Natural killer cell (primary cell): ENCODE results near the gene TNS3. TPM values are rescaled to one million over a fixed set of nuclear protein-coding genes. Genes with fewer than 3 reads are reported as not detected.

Source experiments
- ATAC-seq, 3 donors: fragments of 150-1000 bp in 2 of 3; fragments of 200-7000 bp in 1 of 3; cut with Tn5 transposase; 1 replicate in 1 of 3; 2 replicates in 2 of 3; pipeline ENCODE4 v1.10.0; 2021; ENCODE audit warnings: mild to moderate bottlenecking in 2 of 3, moderate library complexity in 2 of 3
- DNase-seq, 2 donors: peaks; one replicate each; pipeline versions ENCODE4 v3.0.0 to v3.0.0-alpha.2; 2013 to 2021; ENCODE audit warnings: mixed read lengths in 1 of 2
- H3K27ac ChIP-seq: one replicate; pipeline ENCODE4 v1.5.1; 2013; ENCODE audit warnings: mild to moderate bottlenecking, low read length
- H3K27me3 ChIP-seq: one replicate; pipeline ENCODE4 v1.6.1; 2013; ENCODE audit warnings: low read length; ENCODE audit not compliant: control insufficient read depth, insufficient read depth
- H3K36me3 ChIP-seq: one replicate; pipeline ENCODE4 v1.6.1; 2013; ENCODE audit warnings: low read length; ENCODE audit not compliant: control insufficient read depth, insufficient read depth
- H3K4me1 ChIP-seq: one replicate; pipeline ENCODE4 v1.6.1; 2013; ENCODE audit warnings: low read length; ENCODE audit not compliant: control insufficient read depth, insufficient read depth
- H3K4me3 ChIP-seq: one replicate; pipeline ENCODE4 v1.5.1; 2013; ENCODE audit warnings: low read length
- H3K9me3 ChIP-seq: one replicate; pipeline ENCODE4 v1.6.1; 2013; ENCODE audit warnings: low read length; ENCODE audit not compliant: control insufficient read depth, insufficient read depth
- H3K27ac Mint-ChIP-seq, 2 donors: one replicate each; pipeline ENCODE4 v1.8.0; 2022; ENCODE audit warnings: mild to moderate bottlenecking in 2 of 2, mixed read lengths in 2 of 2, moderate library complexity in 1 of 2
- H3K27me3 Mint-ChIP-seq, 2 donors: one replicate each; pipeline ENCODE4 v1.8.0; 2022; ENCODE audit warnings: low read depth in 2 of 2, mixed read lengths in 2 of 2
- H3K36me3 Mint-ChIP-seq: one replicate; pipeline ENCODE4 v1.8.0; 2022; ENCODE audit warnings: mixed read lengths
- H3K4me1 Mint-ChIP-seq, 2 donors: one replicate each; pipeline ENCODE4 v1.8.0; 2022; ENCODE audit warnings: mixed read lengths in 2 of 2
- H3K4me3 Mint-ChIP-seq: one replicate; pipeline ENCODE4 v1.8.0; 2022; ENCODE audit warnings: mild to moderate bottlenecking, moderate library complexity, mixed read lengths
- H3K9me3 Mint-ChIP-seq, 2 donors: one replicate each; pipeline ENCODE4 v1.8.0; 2022; ENCODE audit warnings: mixed read lengths in 2 of 2
- CTCF ChIP-seq: fragments of 200-600 bp; IDR thresholded peaks from one replicate; pipeline ENCODE4 v1.8.0; 2022; ENCODE audit warnings: antibody characterized with exemption
- WGBS: methylation state at CpG from one replicate; pipeline ENCODE4 v1.1.7; 2013; ENCODE audit warnings: missing lambda C conversion rate; ENCODE audit not compliant: insufficient coverage; 5-methylcytosine and 5-hydroxymethylcytosine counted together
- intact Hi-C: fragments of 100-400 bp; cut with micrococcal nuclease; formaldehyde crosslinking; loops from one replicate; pipeline ENCODE4 v1.14.2; 2022
- total RNA-seq, 4 donors: library from RNA; stranded (reverse); fragments of 120-200 nt in 1 of 4; gene quantifications; one replicate each; pipeline versions ENCODE4 v1.2.3 to v1.2.4, GENCODE V29; 2013 to 2022

The TNS3 gene
- total RNA-seq, 3 donors from 2014 or later (not counting 1 experiment from before 2014, with no cell fraction given), result 1.6 to 3.5 (median 2.9) TPM

- H3K4me3 ChIP-seq, result no peak overlapping the region
- no peak for TF ChIP-seq CTCF
Observed at GRCh38 chr7:47475880-47476227, 106.1 kb downstream of the TNS3 start.

GRCh38 chr7:47474937-47475879 is 106.7 kb downstream of the TNS3 start:
- no peaks in the 10 kb centered on the region for H3K36me3 ChIP-seq
- no peak overlapping the region for H3K4me3 Mint-ChIP-seq
- no peaks in the 10 kb centered on the region for H3K36me3 Mint-ChIP-seq
- no peak for TF ChIP-seq CTCF
- DNase-seq, result peak; percentile 18 to 26
- no peaks in the 10 kb centered on the region for H3K27me3 ChIP-seq
- no peaks in the 10 kb centered on the region for H3K9me3 Mint-ChIP-seq
- H3K4me1 ChIP-seq, result peaks cover 15% of the 10 kb centered on the region
- no peak overlapping the region for H3K27ac ChIP-seq
- intact Hi-C loops, result no loop called here
- H3K4me1 Mint-ChIP-seq, result no peaks in the 10 kb centered on the region
- no peak overlapping the region for H3K4me3 ChIP-seq
- no peak overlapping the region for H3K27ac Mint-ChIP-seq
- 55% methylated on average over 24 of the region's 24 CpGs for WGBS
- ATAC-seq, result peak; percentile 47 to 83 (median 80)
- no peaks in the 10 kb centered on the region for H3K27me3 Mint-ChIP-seq
- H3K9me3 ChIP-seq, result no peaks in the 10 kb centered on the region

More at GRCh38 chr7:47475880-47476227, 106.1 kb downstream of the TNS3 start:
- 91% methylated on average over 7 of the region's 7 CpGs for WGBS
- intact Hi-C loops, result no loop called here
- DNase-seq (no peak), ATAC-seq (no peak)
- Histone ChIP-seq H3K36me3 (no peaks in the 10 kb centered on the region), H3K4me1 (peaks cover 15% of the 10 kb centered on the region), H3K27ac (no peak overlapping the region), H3K27me3 (no peaks in the 10 kb centered on the region), H3K9me3 (no peaks in the 10 kb centered on the region)
- Mint-ChIP-seq H3K4me3 (no peak overlapping the region), H3K36me3 (no peaks in the 10 kb centered on the region), H3K27ac (no peak overlapping the region), H3K27me3 (no peaks in the 10 kb centered on the region), H3K4me1 (no peaks in the 10 kb centered on the region), H3K9me3 (no peaks in the 10 kb centered on the region)

GRCh38 chr7:47474211-47474936 is 107.5 kb downstream of the TNS3 start:
- WGBS, result 97% methylated on average over 2 of the region's 2 CpGs
- Mint-ChIP-seq H3K36me3 (no peaks in the 10 kb centered on the region), H3K27me3 (no peaks in the 10 kb centered on the region), H3K27ac (no peak overlapping the region), H3K4me3 (no peak overlapping the region), H3K9me3 (no peaks in the 10 kb centered on the region), H3K4me1 (no peaks in the 10 kb centered on the region)
- no peaks in the 10 kb centered on the region for H3K27me3 ChIP-seq
- no peaks in the 10 kb centered on the region for H3K36me3 ChIP-seq
- no peaks in the 10 kb centered on the region for H3K9me3 ChIP-seq
- DNase-seq, result no peak
- intact Hi-C loops, result no loop called here
- H3K4me3 ChIP-seq, result no peak overlapping the region
- TF ChIP-seq CTCF, result no peak
- H3K27ac ChIP-seq, result no peak overlapping the region
- peaks cover 9% of the 10 kb centered on the region for H3K4me1 ChIP-seq
- ATAC-seq, result no peak
